ENCODE results near the gene MED7. TPM values are rescaled to one million over a fixed set of nuclear protein-coding genes. Genes with fewer than 3 reads are reported as not detected.

The MED7 gene
- total RNA-seq, 1 donor from 2014 or later = 16.1 TPM

DNA sequence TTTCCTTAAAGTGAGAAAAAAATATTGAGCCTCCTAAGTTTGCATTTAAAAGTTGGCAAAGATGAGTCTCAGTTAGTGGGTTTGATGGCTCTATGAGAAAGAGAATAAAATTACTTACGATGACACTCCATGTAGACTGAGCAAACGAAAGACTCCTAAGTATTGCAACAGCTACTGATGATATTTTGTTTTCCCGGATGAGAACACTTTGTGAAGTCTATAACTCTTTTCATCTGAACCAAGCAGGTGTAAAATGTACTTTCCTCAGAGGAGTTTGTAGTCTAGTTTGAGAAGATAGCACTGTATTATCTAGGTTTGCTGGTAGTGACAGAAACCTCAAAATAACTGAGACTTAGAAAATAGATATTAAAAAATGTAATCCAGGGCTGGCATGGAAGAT is 36.3 kb upstream of the MED7 start:
- Mint-ChIP-seq H3K27ac (no peak overlapping the region), H3K4me3 (no peak overlapping the region), H3K9me3 (no peaks in the 10 kb centered on the region), H3K36me3 (ENCODE audit: low read depth) (no peaks in the 10 kb centered on the region), H3K27me3 (no peaks in the 10 kb centered on the region), H3K4me1 (peaks cover 6% of the 10 kb centered on the region)
- POLR2A ChIA-PET = no interaction called here
- TF ChIP-seq, protein P1, sequence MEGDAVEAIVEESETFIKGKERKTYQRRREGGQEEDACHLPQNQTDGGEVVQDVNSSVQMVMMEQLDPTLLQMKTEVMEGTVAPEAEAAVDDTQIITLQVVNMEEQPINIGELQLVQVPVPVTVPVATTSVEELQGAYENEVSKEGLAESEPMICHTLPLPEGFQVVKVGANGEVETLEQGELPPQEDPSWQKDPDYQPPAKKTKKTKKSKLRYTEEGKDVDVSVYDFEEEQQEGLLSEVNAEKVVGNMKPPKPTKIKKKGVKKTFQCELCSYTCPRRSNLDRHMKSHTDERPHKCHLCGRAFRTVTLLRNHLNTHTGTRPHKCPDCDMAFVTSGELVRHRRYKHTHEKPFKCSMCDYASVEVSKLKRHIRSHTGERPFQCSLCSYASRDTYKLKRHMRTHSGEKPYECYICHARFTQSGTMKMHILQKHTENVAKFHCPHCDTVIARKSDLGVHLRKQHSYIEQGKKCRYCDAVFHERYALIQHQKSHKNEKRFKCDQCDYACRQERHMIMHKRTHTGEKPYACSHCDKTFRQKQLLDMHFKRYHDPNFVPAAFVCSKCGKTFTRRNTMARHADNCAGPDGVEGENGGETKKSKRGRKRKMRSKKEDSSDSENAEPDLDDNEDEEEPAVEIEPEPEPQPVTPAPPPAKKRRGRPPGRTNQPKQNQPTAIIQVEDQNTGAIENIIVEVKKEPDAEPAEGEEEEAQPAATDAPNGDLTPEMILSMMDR (IDR thresholded peaks at IDR 0.05) = no peak
- DNase-seq (no peak), ATAC-seq (ENCODE audit: low read depth) (no peak)
- intact Hi-C loops (cut with micrococcal nuclease) = no loop called here
- CTCF ChIA-PET = no interaction called here

GRCh38 chr5:157177953-157178352 is 35.3 kb upstream of the MED7 start:
- TF ChIP-seq, protein P1 (IDR thresholded peaks at IDR 0.05) = no peak
- Mint-ChIP-seq H3K9me3 (no peaks in the 10 kb centered on the region), H3K36me3 (ENCODE audit: low read depth) (no peaks in the 10 kb centered on the region), H3K27me3 (no peaks in the 10 kb centered on the region), H3K27ac (no peak overlapping the region), H3K4me3 (no peak overlapping the region), H3K4me1 (peaks cover 9% of the 10 kb centered on the region)
- ATAC-seq (ENCODE audit: low read depth) = no peak
- DNase-seq = no peak
- ChIA-PET CTCF (no interaction called here), POLR2A (no interaction called here)
- intact Hi-C loops (cut with micrococcal nuclease) = no loop called here

GRCh38 chr5:157175071-157175612 is 32.5 kb upstream of the MED7 start:
- TF ChIP-seq, protein P1 (IDR thresholded peaks at IDR 0.05) = no peak
- no peak for DNase-seq
- ATAC-seq (ENCODE audit: low read depth) = no peak
- POLR2A ChIA-PET = interaction anchor here (1.2 kb wide), 1 partner anchor 43 kb away, joined by 3 read pairs; no protein-coding TSS in a partner anchor
- Mint-ChIP-seq H3K4me1 (peaks cover 27% of the 10 kb centered on the region), H3K4me3 (no peak overlapping the region), H3K27me3 (no peaks in the 10 kb centered on the region), H3K9me3 (peaks cover 8% of the 10 kb centered on the region), H3K36me3 (ENCODE audit: low read depth) (no peaks in the 10 kb centered on the region), H3K27ac (no peak overlapping the region)
- intact Hi-C loops (cut with micrococcal nuclease) = no loop called here
- CTCF ChIA-PET = no interaction called here

GRCh38 chr5:157172403-157172802 is 29.7 kb upstream of the MED7 start:
- intact Hi-C loops (cut with micrococcal nuclease) = loop anchor here (1.0 to 5.0 kb wide), 6 partner anchors 23 to 560 kb away; partner anchors contain the start of genes MED7 and THG1L
- ATAC-seq (ENCODE audit: low read depth) (peak; percentile 96), DNase-seq (peak; percentile 44)
- peak overlapping the region; percentile 86 for H3K27ac Mint-ChIP-seq
- peaks cover 12% of the 10 kb centered on the region for H3K9me3 Mint-ChIP-seq
- TF ChIP-seq, protein P1 (IDR thresholded peaks at IDR 0.05) = no peak
- no peaks in the 10 kb centered on the region for H3K27me3 Mint-ChIP-seq
- H3K4me1 Mint-ChIP-seq = peaks cover 30% of the 10 kb centered on the region
- H3K4me3 Mint-ChIP-seq = peak overlapping the region; percentile 62
- no peaks in the 10 kb centered on the region for H3K36me3 Mint-ChIP-seq (ENCODE audit: low read depth)
- POLR2A ChIA-PET = interaction anchor here (0.6 to 1.6 kb wide), 6 partner anchors 10 to 139 kb away, joined by 3 to 13 read pairs (median 4); partner anchors contain the start of genes CYFIP2 and MED7
- CTCF ChIA-PET = interaction anchor here (1.2 to 1.4 kb wide), 4 partner anchors 24 to 136 kb away, joined by 3 to 5 read pairs (median 4); no protein-coding TSS in a partner anchor

GRCh38 chr5:157168286-157168685 is 25.6 kb upstream of the MED7 start:
- Mint-ChIP-seq H3K4me3 (no peak overlapping the region), H3K27me3 (no peaks in the 10 kb centered on the region), H3K36me3 (ENCODE audit: low read depth) (no peaks in the 10 kb centered on the region), H3K4me1 (peaks cover 27% of the 10 kb centered on the region), H3K9me3 (peaks cover 12% of the 10 kb centered on the region), H3K27ac (no peak overlapping the region)
- no peak for DNase-seq
- POLR2A ChIA-PET = interaction anchor here (1.6 kb wide), 1 partner anchor 97 kb away, joined by 4 read pairs; no protein-coding TSS in a partner anchor
- TF ChIP-seq, protein P1 (IDR thresholded peaks at IDR 0.05) = no peak
- CTCF ChIA-PET = interaction anchor here (0.5 to 1.0 kb wide), 2 partner anchors 34 to 85 kb away, joined by 3 to 5 read pairs; no protein-coding TSS in a partner anchor
- intact Hi-C loops (cut with micrococcal nuclease) = no loop called here
- no peak for ATAC-seq (ENCODE audit: low read depth)
